GM21367 (cell line): ENCODE measurements around the gene MOSMO.
"Not testable (repeated sequence)": the region's sequence is repeated elsewhere in the genome, so short reads cannot be mapped to it uniquely, and the experiment has no call there.

Experiments used
- ATAC-seq: cut with Tn5 transposase; IDR thresholded peaks from one replicate; pipeline ENCODE4 v1.9.1; 2021; ENCODE audit not compliant: unreplicated experiment

The MOSMO gene

GRCh38 chr16:22002047-22002446, 5.9 kb upstream of the MOSMO start:
- ATAC-seq = not testable (repeated sequence)

DNA sequence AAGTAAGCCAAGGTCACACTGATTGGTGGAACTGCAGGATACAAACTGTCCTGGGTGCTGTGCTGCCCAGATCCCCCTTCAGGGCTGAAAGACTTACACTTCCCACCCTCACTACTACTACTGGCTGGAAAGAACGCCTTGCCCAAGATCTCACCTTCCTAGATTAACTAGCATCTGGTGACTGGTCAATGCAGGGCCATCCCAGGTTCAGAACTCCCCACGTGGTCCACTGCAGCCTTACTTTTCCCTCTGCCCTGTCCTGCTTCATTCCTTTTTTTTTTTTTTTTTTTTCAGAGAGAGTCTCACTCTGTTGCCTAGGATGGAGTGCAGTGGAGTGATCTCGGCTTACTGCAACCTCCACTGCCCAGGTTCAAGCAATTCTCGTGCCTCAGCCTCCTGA, 4.7 kb upstream of the MOSMO start:
- ATAC-seq = no peak

DNA sequence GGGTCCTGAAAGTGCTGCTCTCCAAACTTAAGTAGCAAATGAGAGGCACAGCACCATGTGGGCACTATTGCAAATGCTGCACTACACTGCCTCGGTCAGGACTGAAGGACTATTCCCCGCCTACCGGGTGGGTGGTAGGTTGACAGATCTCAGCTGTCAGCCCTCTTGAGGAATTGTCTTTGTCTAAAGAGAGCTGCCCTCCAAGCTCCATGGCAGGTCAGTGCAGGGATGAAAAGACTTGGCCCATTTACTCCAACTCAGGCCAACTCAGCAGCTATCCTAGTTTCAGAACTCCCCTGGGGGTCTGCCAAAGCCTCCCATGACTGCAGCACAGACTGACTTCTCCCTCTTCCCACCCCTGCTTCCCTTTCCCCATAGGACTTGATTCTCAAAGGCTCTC, 3.6 kb upstream of the MOSMO start:
- no peak for ATAC-seq

DNA sequence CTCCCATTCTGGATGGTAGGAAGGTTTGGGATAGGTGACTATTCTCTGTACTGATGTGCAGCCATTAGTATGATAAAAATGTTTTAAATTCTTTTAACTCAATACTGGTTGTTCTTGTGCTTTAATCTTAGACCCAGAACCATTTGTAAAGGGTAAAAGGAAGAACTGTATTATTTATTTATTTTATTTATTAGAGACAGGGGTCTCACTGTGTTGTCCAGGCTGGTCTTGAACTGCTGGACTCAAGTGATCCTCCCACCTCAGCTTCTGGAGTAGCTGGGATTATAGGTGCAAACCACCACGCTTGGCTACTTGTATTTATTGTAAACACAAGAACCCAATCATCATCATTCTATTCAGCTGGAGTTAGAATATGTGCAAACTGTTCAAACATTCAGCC, 2.2 kb upstream of the MOSMO start:
- ATAC-seq = no peak

- ATAC-seq = no peak
Observed at GRCh38 chr16:22006636-22007035, 1.3 kb upstream of the MOSMO start.

- no peak for ATAC-seq
Observed at GRCh38 chr16:22007159-22007508, 777 bp upstream of the MOSMO start.

DNA sequence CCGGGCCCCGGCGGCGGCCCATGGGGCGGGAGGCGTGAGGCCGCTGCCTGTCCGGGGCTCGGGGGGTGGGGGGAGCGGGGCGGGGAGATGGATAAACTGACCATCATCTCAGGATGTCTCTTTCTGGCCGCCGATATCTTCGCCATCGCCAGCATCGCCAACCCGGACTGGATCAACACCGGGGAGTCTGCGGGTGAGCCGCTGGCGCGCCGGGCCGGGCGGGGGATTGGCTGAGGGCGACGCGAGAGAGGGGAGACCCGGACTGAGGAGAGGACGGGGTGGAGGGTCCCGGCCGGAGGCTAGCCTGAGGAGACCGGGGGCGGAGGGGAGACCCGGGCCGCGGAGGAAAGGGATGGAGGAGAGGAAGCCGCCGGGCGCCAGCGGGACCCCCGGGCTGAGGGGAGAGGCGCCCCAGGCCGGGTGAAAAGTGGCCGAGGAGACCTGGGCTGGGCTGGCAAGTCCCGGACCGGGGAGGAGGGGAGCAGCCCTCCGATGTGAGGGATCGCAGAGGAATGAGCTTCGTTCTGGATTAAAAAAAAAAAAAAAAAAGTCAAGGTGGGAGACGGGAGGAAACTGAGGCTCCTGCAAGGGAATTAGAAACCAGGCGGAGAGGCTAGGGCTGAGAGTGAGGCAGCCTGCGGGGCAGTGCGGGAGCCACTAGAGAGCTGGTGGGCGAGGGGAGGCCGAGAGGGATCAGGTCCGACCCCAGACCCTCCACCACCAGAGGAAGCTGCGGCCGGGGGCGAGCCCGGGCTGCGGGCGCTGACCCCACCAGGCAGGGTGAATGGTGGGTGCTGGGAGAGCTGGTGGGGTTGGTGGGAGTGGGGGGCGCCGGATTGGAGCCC, 526 bp downstream of the MOSMO start:
- ATAC-seq = no peak

- ATAC-seq = no peak
Observed at GRCh38 chr16:22010902-22011301, 3.0 kb downstream of the MOSMO start.

DNA sequence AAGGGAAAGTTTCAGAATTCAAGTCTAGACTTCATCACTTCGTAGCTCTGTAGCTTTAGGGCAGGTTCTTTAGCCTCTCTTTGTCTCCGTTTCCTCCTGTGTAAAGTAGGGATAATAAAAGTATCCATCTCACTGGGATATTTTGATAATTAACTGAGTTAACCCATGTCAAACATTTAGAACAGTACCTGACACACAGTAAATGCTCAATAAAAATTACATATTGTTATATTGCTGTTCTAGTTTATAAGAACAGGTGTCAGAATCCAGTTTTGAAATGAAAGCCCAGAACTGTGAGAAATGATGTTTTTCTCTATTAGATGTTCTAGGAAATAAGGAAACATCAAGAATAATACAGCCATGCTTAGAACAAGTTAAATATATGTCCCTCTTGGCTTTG, 4.3 kb downstream of the MOSMO start:
- ATAC-seq = no peak

DNA sequence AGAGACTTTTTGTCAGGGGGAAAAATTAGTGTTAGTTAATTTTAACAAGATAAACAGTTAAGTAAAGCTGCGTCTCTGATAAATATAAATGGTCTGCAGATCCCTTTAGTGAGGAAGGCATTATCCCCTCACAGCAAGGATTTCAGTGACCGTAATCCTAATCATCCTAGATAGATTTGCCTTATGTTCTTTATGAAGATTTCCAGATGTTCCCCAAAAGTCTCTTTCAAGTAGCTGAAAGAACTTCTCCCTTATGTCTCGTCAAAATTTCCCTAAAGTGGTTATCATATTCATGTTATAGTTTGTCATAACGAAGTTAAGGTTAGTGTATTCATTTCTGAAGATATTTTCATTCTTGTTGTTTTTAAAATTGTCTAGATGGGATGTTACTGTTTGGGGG, 5.6 kb downstream of the MOSMO start:
- no peak for ATAC-seq

- no peak for ATAC-seq
Observed at GRCh38 chr16:22014271-22014873, 6.5 kb downstream of the MOSMO start.

DNA sequence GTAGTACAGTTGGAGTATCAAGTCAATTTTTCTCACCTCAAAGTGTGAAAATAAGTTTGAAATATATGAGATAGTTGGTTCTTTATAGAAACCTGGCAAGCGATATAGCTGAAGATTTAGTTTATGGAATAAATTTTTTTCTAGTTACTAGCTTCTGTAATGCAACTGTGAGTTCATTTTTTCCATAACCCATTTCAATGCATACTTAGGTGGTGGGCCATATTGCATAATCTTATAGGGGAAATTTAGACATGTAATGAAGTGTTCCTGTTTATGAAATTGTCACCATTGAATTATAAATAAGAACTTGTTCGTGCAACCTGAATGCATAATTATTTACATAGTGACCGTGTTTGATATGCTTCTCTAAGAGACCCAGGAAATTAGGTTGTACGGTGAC, 9.0 kb downstream of the MOSMO start:
- no peak for ATAC-seq

DNA sequence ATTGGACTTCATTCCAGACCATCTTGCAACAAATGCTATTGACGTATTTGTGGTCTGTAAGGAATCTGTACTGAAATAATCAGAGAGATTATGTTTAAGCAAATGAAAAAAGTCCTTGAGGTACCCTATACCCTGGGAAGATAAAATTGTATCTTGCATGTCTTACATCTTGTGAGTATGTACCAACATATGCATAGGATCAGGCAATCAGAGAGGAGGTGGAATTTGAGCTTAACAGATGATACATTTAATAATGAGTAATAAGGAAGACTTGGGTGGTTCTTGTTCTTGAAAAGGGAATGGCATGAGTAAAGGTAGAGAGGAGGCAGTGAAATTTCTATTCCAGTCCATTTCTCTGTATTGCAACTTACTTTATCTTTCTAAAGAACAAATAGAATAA, 10.6 kb downstream of the MOSMO start:
- no peak for ATAC-seq

DNA sequence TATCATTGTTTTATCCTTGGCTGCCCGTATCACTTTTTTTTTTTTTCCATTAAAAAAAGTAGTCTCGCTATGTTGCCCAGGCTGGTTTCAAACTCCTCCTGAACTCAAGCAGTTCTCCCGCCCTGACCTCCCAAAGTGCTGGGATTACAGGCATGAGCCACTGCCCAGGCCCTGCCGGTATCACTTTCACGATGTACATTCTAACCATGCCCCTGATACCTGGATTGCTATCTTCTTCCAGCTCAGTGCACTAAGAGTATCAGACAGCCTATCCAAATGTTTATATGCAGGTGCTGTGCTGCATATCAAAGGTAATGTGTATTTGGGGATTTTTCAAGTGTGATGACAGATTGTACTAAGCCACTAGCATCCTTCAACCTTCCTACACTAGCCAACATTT, 14.2 kb downstream of the MOSMO start:
- no peak for ATAC-seq

GRCh38 chr16:22023505-22023904, 15.6 kb downstream of the MOSMO start:
- no peak for ATAC-seq

DNA sequence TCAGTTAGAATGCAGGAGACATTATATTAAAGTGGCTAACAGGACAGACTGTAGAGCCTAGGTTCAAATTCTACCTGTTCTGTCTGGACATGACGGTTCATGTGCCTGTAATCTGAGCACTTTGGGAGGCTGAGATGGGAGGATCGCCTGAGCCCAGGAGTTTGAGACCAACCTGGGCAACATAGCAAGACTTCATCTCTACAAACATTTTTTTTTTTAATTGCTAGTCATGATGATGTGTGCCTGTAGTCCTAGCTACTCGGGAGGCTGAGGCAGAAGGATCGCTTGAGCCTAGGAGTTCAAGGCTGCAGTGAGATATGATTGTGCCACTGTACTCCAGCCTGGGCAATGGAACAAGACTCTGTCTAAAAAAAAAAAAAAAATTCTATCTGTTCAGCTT, 16.9 kb downstream of the MOSMO start:
- not testable (repeated sequence) for ATAC-seq

GRCh38 chr16:22027633-22028032, 19.7 kb downstream of the MOSMO start:
- ATAC-seq = no peak

GRCh38 chr16:22029632-22030031, 21.7 kb downstream of the MOSMO start:
- no peak for ATAC-seq

GRCh38 chr16:22030087-22030812, 22.3 kb downstream of the MOSMO start:
- ATAC-seq = no peak

GRCh38 chr16:22031483-22032083, 23.7 kb downstream of the MOSMO start:
- no peak for ATAC-seq

DNA sequence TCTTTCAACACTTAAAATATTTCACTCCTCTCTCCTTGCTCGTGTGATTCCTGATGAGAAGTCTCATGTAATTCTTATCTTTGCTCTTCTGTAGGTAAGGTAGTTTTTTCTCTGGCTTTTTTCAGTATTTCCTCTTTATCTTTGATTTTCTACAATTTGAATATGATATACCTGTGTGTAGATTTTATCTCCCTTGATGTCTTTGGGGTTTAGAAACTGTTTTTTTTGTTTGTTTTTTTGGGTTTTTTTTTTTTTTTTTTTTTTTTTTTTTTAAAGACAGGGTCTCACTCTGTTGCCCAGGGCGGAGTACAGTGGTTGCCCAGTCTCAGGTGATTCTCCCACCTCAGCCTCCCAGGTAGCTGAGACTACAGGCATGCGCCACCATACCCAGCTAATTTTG, 26.6 kb downstream of the MOSMO start:
- ATAC-seq = no peak

DNA sequence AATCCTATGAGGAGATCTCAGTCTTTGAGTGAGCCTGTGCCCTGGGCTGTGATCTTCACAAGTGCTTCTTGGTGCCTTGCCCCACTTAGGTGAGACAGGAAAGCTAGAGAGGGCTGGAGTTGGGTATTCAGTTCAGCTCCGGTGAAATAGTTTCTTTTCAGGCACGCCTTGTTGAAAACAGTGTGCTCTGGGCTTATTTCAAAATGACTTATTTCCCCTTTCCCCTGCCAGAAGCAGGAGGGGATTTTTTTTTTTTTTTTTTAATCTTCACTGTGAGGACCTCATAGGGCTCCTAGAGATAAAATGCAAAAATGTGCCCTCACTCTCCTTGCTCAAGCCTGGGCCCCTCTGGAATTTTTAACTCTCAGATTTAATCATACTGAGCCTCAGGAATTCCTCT, 27.2 kb downstream of the MOSMO start:
- ATAC-seq = no peak
